Duodenal mucosa (tissue), 2 donors: ENCODE measurements around the gene ZFYVE1.
"Not testable (repeated sequence)": the region's sequence is repeated elsewhere in the genome, so short reads cannot be mapped to it uniquely, and the experiment has no call there.

Source experiments
- H3K27ac ChIP-seq: one replicate; pipeline ENCODE4 v1.7.0; 2013; ENCODE audit warnings: low read depth, low read length
- H3K27me3 ChIP-seq, 2 donors: one replicate each; pipeline ENCODE4 v1.7.0; 2013; ENCODE audit warnings: low read length in 2 of 2, control low read depth in 1 of 2; ENCODE audit not compliant: insufficient read depth in 2 of 2, control insufficient read depth in 1 of 2
- H3K36me3 ChIP-seq, 2 donors: one replicate each; pipeline ENCODE4 v1.7.0; 2013; ENCODE audit warnings: low read length in 2 of 2, control low read depth in 1 of 2; ENCODE audit not compliant: insufficient read depth in 2 of 2, control insufficient read depth in 1 of 2
- H3K4me1 ChIP-seq, 2 donors: one replicate each; pipeline ENCODE4 v1.7.0; 2013; ENCODE audit warnings: low read length in 2 of 2, control low read depth in 1 of 2; ENCODE audit not compliant: insufficient read depth in 2 of 2, control insufficient read depth in 1 of 2
- H3K4me3 ChIP-seq, 2 donors: one replicate each; pipeline ENCODE4 v1.7.0; 2013; ENCODE audit warnings: low read length in 2 of 2, low read depth in 1 of 2
- H3K9ac ChIP-seq, 2 donors: one replicate each; pipeline ENCODE4 v1.7.0; 2013; ENCODE audit warnings: low read length in 2 of 2, low read depth in 1 of 2
- H3K9me3 ChIP-seq, 2 donors: one replicate each; pipeline ENCODE4 v1.7.0; 2013; ENCODE audit warnings: low read length in 2 of 2, control low read depth in 1 of 2; ENCODE audit not compliant: control insufficient read depth in 1 of 2

Gene ZFYVE1

GRCh38 chr14:73026845-73027542 lies at the start of gene ZFYVE1:
Gene ZFYVE1 (minus strand): TSS chr14:73027106. CDS start chr14:73024508, 2,598 bp downstream.
- no peaks in the 10 kb centered on the region for H3K27me3 ChIP-seq
- peak within 1 kb of the TSS; percentile 90 for H3K27ac ChIP-seq
- H3K4me3 ChIP-seq: peak within 1 kb of the TSS; percentile 82 to 94
- H3K4me1 ChIP-seq: peaks cover under 1 to 14% of the 10 kb centered on the region in 2 donors
- H3K9ac ChIP-seq: peak within 1 kb of the TSS; percentile 72 to 86
- no peaks in the 10 kb centered on the region for H3K9me3 ChIP-seq
- H3K36me3 ChIP-seq: peaks cover 0 to 12% of the 10 kb centered on the region in 2 donors

GRCh38 chr14:73069585-73069984 lies 42.7 kb upstream of the ZFYVE1 start:
- no peak overlapping the region for H3K4me3 ChIP-seq
- peaks cover 9 to 37% of the 10 kb centered on the region in 2 donors for H3K36me3 ChIP-seq
- no peaks in the 10 kb centered on the region for H3K27me3 ChIP-seq
- no peak overlapping the region for H3K27ac ChIP-seq
- H3K9me3 ChIP-seq: no peaks in the 10 kb centered on the region
- H3K4me1 ChIP-seq: no peaks in the 10 kb centered on the region
- no peak overlapping the region for H3K9ac ChIP-seq

GRCh38 chr14:73058922-73059673 lies 32.2 kb upstream of the ZFYVE1 start:
- Histone ChIP-seq H3K9ac (peak overlapping the region; percentile 82 to 99), H3K27ac (peak overlapping the region; percentile 74), H3K27me3 (no peaks in the 10 kb centered on the region), H3K4me1 (peaks cover 12 to 16% of the 10 kb centered on the region in 2 donors), H3K9me3 (no peaks in the 10 kb centered on the region), H3K4me3 (peak overlapping the region; percentile 81 to 94), H3K36me3 (peaks cover 0 to 5% of the 10 kb centered on the region in 2 donors)

- Histone ChIP-seq H3K27me3 (no peaks in the 10 kb centered on the region), H3K4me1 (peaks cover 12 to 16% of the 10 kb centered on the region in 2 donors), H3K9me3 (no peaks in the 10 kb centered on the region), H3K4me3 (peak within 1 kb of the TSS; percentile 81 to 94), H3K9ac (peak within 1 kb of the TSS; percentile 82 to 99), H3K36me3 (peaks cover 0 to under 1% of the 10 kb centered on the region in 2 donors), H3K27ac (peak within 1 kb of the TSS; percentile 92)
Measured at GRCh38 chr14:73058224-73058921, 31.5 kb upstream of the ZFYVE1 start, which contains the start of gene RBM25. Gene RBM25 (plus strand): TSS chr14:73058534. CDS start chr14:73071642, 13,108 bp downstream.

- Histone ChIP-seq H3K4me3 (peak overlapping the region; percentile 81 to 94), H3K9ac (peak overlapping the region; percentile 82 to 91), H3K27ac (peak overlapping the region; percentile 90), H3K9me3 (no peaks in the 10 kb centered on the region), H3K36me3 (no peaks in the 10 kb centered on the region), H3K4me1 (peaks cover 12 to 16% of the 10 kb centered on the region in 2 donors), H3K27me3 (no peaks in the 10 kb centered on the region)
Measured at GRCh38 chr14:73057944-73058223, 31.0 kb upstream of the ZFYVE1 start.

GRCh38 chr14:73055251-73055650 lies 28.3 kb upstream of the ZFYVE1 start:
- Histone ChIP-seq H3K9me3 (no peaks in the 10 kb centered on the region), H3K27ac (no peak overlapping the region), H3K4me3 (no peak overlapping the region), H3K4me1 (peaks cover 7 to 11% of the 10 kb centered on the region in 2 donors), H3K9ac (no peak overlapping the region), H3K27me3 (no peaks in the 10 kb centered on the region), H3K36me3 (no peaks in the 10 kb centered on the region)

- H3K9ac ChIP-seq: no peak overlapping the region
- H3K4me1 ChIP-seq: no peaks in the 10 kb centered on the region
- no peaks in the 10 kb centered on the region for H3K36me3 ChIP-seq
- no peaks in the 10 kb centered on the region for H3K9me3 ChIP-seq
- H3K27ac ChIP-seq: no peak overlapping the region
- H3K4me3 ChIP-seq: no peak overlapping the region
- no peaks in the 10 kb centered on the region for H3K27me3 ChIP-seq
Measured at GRCh38 chr14:73049428-73049827, 22.5 kb upstream of the ZFYVE1 start.

GRCh38 chr14:73047808-73048207 lies 20.9 kb upstream of the ZFYVE1 start:
- Histone ChIP-seq H3K4me3 (no peak overlapping the region), H3K9ac (no peak overlapping the region), H3K27me3 (no peaks in the 10 kb centered on the region), H3K9me3 (no peaks in the 10 kb centered on the region), H3K4me1 (no peaks in the 10 kb centered on the region), H3K36me3 (no peaks in the 10 kb centered on the region), H3K27ac (no peak overlapping the region)

GRCh38 chr14:73036706-73037450 lies 10.0 kb upstream of the ZFYVE1 start:
- H3K27me3 ChIP-seq, H3K4me1 ChIP-seq, H3K36me3 ChIP-seq, H3K9ac ChIP-seq, H3K4me3 ChIP-seq, H3K27ac ChIP-seq, H3K9me3 ChIP-seq: not testable (repeated sequence)
